Heart right ventricle (tissue), 16 donors: ENCODE measurements around the gene SHCBP1L. TPM values are rescaled to one million over a fixed set of nuclear protein-coding genes. Genes with fewer than 3 reads are reported as not detected.

ENCODE experiments used
- ATAC-seq, 8 donors: fragments of 200-7000 bp; cut with Tn5 transposase; one replicate each; pipeline ENCODE4 v1.9.1; 2020; ENCODE audit warnings: mild to moderate bottlenecking in 8 of 8, moderate library complexity in 8 of 8, moderate number of reproducible peaks in 1 of 8
- DNase-seq, 2 donors: peaks; one replicate each; pipeline ENCODE4 v3.0.0-alpha.2; 2020
- H3K27ac ChIP-seq, 10 donors: fragments of 200-600 bp; sonication (generic) in 2 of 10; one replicate each; pipeline versions ENCODE4 v1.5.0 to v1.8.0; 2020 to 2022; ENCODE audit warnings: mild to moderate bottlenecking in 3 of 10
- H3K27me3 ChIP-seq, 7 donors: fragments of 200-600 bp; one replicate each; pipeline ENCODE4 v1.8.0; 2021 to 2022; ENCODE audit warnings: mild to moderate bottlenecking in 2 of 7
- H3K36me3 ChIP-seq, 9 donors: fragments of 200-600 bp; sonication (generic) in 1 of 9; one replicate each; pipeline versions ENCODE4 v1.5.0 to v1.8.0; 2020 to 2022; ENCODE audit warnings: mild to moderate bottlenecking in 2 of 9
- H3K4me1 ChIP-seq, 9 donors: fragments of 200-600 bp; sonication (generic) in 1 of 9; one replicate each; pipeline versions ENCODE4 v1.5.0 to v1.8.0; 2020 to 2022; ENCODE audit warnings: mild to moderate bottlenecking in 4 of 9
- H3K4me3 ChIP-seq, 10 donors: fragments of 200-600 bp; sonication (generic) in 2 of 10; one replicate each; pipeline versions ENCODE4 v1.5.0 to v1.8.0; 2020 to 2022; ENCODE audit warnings: mild to moderate bottlenecking in 7 of 10, moderate library complexity in 2 of 10
- H3K9me3 ChIP-seq, 11 donors: fragments of 200-600 bp in 10 of 11; sonication (generic) in 2 of 11; one replicate each; pipeline versions ENCODE4 v1.5.0 to v1.8.0; 2013 to 2022; ENCODE audit warnings: mild to moderate bottlenecking in 2 of 11, control low read depth in 1 of 11, moderate library complexity in 1 of 11
- WGBS, 2 donors: extraction: QIAGEN DNeasy Blood & Tissue Kit; methylation state at CpG; one replicate each; pipeline ENCODE4 v1.1.7; 2013; ENCODE audit warnings: inconsistent platforms in 1 of 2; 5-methylcytosine and 5-hydroxymethylcytosine counted together
- intact Hi-C, 10 donors: fragments of 100-400 bp; cut with DNase I; formaldehyde crosslinking; loops; one replicate each; pipeline versions ENCODE4 v1.11.1 to v1.14.2; 2022
- polyA plus RNA-seq, 2 donors: library from polyadenylated mRNA; stranded (reverse); fragments of 200-250 nt; gene quantifications; one replicate each; pipeline ENCODE4 v1.2.3, GENCODE V29; 2013
- total RNA-seq, 10 donors: library from RNA; stranded (reverse); fragmentation: NEBNext Ultra II Directional in 3 of 10; extraction: Animal tissue kit (Norgen Biotek cat#: 25700) in 3 of 10; gene quantifications; one replicate each; pipeline versions ENCODE4 v1.2.1 to v1.2.4, GENCODE V29; 2021 to 2023
- TF ChIP-seq, protein P1 (sequence below), 9 donors: fragments of 200-600 bp; sonication (generic) in 2 of 9; IDR thresholded peaks; one replicate each; pipeline versions ENCODE4 v1.5.0 to v1.8.0; 2021 to 2022; ENCODE audit warnings: antibody characterized with exemption in 9 of 9, mild to moderate bottlenecking in 5 of 9, moderate library complexity in 1 of 9
- donor health status: Arrhythmogenic right ventricular cardiomyopathy.
- donor health status: ischemic (EF 13 %, LVEDD 7.1; RV severe dilation, severe dysfunction).
- donor health status: healthy with polysubstance abuse.
- donor health status: DM: no; HTN: yes; CAD: no.
- donor health status: DM: no; HTN: no; CAD: no.
- donor health status: ischemic (EF 25% LVEDD 6.9; RV normal size, moderate dysfunction).
- donor health status: ischemic (EF 25% LVEDD 5.7; RV mildly dilated, moderate dysfunction).
- donor health status: healthy.
- donor health status: DM: yes; HTN: yes; CAD: no.
- donor health status: Ischemic cardiomyopathy.
- donor health status: ischemic (EF 35%, LVEDD 5.7; RV mildly dilated, moderate dysfunction).
- donor health status: nonischemic (EF 11% LVEDD 7.7; RV severe dilation, severe dysfunction).
- donor health status: DM: yes; HTN: yes; CAD: no.
- donor health status: PGD.
- donor health status: ischemic (EF 29% LVEDD 5.4; RV normal size, mild dysfunction).
- donor health status: nonischemic (EF 23%, LVEDD 6.1; RV moderate dilation, normal function).

The SHCBP1L gene
- total and polyA plus RNA-seq, 12 donors, result 0.09 TPM; not detected in 11

DNA sequence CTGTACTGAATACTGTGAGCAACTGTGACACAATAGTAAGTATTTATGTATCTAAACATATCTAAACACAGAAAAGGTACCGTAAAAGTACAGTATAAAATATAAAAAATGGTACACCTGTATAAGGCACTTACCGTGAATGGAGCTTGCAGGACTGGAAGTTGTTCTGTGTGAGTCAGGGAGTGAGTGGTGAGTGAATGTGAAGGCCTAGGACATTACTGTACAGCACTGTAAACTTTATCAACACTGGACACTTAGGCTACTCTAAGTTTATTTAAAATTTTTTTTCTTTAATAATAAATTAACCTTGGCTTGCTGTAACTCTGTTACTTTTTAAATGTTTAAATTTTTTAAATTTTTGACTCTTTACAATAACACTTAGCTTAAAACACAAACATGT, 24.5 kb upstream of the SHCBP1L start:
- Histone ChIP-seq H3K9me3 (no peaks in the 10 kb centered on the region), H3K36me3 (no peaks in the 10 kb centered on the region), H3K4me3 (no peak overlapping the region), H3K27ac (no peak overlapping the region), H3K27me3 (no peaks in the 10 kb centered on the region), H3K4me1 (peaks cover 0 to 7% (median 0%) of the 10 kb centered on the region in 9 donors)
- intact Hi-C loops, result no loop called here
- no peak for DNase-seq
- WGBS, 2 donors, result 91 to 93% methylated on average over 2 of the region's 2 CpGs
- no peak for ATAC-seq
- TF ChIP-seq, protein P1, sequence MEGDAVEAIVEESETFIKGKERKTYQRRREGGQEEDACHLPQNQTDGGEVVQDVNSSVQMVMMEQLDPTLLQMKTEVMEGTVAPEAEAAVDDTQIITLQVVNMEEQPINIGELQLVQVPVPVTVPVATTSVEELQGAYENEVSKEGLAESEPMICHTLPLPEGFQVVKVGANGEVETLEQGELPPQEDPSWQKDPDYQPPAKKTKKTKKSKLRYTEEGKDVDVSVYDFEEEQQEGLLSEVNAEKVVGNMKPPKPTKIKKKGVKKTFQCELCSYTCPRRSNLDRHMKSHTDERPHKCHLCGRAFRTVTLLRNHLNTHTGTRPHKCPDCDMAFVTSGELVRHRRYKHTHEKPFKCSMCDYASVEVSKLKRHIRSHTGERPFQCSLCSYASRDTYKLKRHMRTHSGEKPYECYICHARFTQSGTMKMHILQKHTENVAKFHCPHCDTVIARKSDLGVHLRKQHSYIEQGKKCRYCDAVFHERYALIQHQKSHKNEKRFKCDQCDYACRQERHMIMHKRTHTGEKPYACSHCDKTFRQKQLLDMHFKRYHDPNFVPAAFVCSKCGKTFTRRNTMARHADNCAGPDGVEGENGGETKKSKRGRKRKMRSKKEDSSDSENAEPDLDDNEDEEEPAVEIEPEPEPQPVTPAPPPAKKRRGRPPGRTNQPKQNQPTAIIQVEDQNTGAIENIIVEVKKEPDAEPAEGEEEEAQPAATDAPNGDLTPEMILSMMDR (IDR thresholded peaks at IDR 0.05), result no peak

DNA sequence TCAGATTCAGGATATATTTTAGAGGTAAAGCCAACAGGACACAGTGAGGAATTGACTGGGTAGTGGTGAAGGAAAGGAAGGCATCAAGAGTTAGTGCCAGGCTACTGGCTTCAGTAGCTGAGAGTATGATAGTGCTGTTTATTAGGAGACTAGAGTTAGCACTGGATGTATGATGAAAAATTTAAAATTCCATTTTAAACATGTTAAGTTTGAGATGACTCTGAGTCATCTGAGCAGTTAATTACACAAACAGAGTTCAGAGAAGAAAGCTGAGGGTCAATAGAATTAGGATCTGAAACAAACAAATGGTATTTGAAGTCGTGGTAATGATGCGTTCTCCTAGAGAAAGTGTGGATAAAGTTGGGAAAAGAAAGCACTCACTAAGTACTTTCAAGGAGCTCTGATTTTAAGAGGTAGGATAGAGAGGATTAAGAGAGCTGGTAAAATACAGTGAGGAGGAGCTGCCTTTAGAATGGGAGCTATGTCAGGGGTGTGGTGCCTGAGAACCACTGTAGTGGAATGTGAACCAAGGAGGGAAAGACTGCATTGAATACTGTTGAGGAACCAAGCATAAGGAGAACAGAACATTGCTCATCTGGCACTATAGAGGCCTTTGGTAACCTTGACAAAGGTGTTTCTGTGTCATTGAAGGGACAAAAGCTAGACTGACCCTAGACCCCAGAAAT, 21.7 kb upstream of the SHCBP1L start:
- no peak overlapping the region for H3K27ac ChIP-seq
- no peaks in the 10 kb centered on the region for H3K27me3 ChIP-seq
- no peak for DNase-seq
- intact Hi-C loops, result no loop called here
- no peaks in the 10 kb centered on the region for H3K36me3 ChIP-seq
- TF ChIP-seq, protein P1 (IDR thresholded peaks at IDR 0.05), result no peak
- H3K4me1 ChIP-seq, result peaks cover 0 to 8% (median 0%) of the 10 kb centered on the region in 9 donors
- no peaks in the 10 kb centered on the region for H3K9me3 ChIP-seq
- ATAC-seq, result no peak
- WGBS, 2 donors, result 94 to 95% methylated on average over 2 of the region's 2 CpGs
- H3K4me3 ChIP-seq, result no peak overlapping the region

GRCh38 chr1:182972829-182973228, 19.9 kb upstream of the SHCBP1L start:
- ATAC-seq, result no peak
- H3K9me3 ChIP-seq, result no peaks in the 10 kb centered on the region
- TF ChIP-seq, protein P1 (IDR thresholded peaks at IDR 0.05), result no peak
- H3K27me3 ChIP-seq, result no peaks in the 10 kb centered on the region
- H3K4me1 ChIP-seq, result peaks cover 0 to 8% (median 0%) of the 10 kb centered on the region in 9 donors
- H3K27ac ChIP-seq, result no peak overlapping the region
- H3K4me3 ChIP-seq, result no peak overlapping the region
- H3K36me3 ChIP-seq, result no peaks in the 10 kb centered on the region
- no peak for DNase-seq
- 69 to 73% methylated on average over 6 of the region's 6 CpGs for WGBS, 2 donors
- intact Hi-C loops, result no loop called here

- DNase-seq, result no peak
- no peak for ATAC-seq
- WGBS, 2 donors, result 86 to 88% methylated on average over 2 of the region's 2 CpGs
- Histone ChIP-seq H3K27me3 (no peaks in the 10 kb centered on the region), H3K36me3 (no peaks in the 10 kb centered on the region), H3K9me3 (no peaks in the 10 kb centered on the region), H3K27ac (no peak overlapping the region), H3K4me1 (peaks cover 0 to 8% (median 0%) of the 10 kb centered on the region in 9 donors), H3K4me3 (no peak overlapping the region)
- intact Hi-C loops, result no loop called here
- TF ChIP-seq, protein P1 (IDR thresholded peaks at IDR 0.05), result no peak
Observed at GRCh38 chr1:182972231-182972630, 19.3 kb upstream of the SHCBP1L start.
